Smooth muscle cell (in vitro differentiated cells): ENCODE results near the gene NKD1. TPM values are rescaled to one million over a fixed set of nuclear protein-coding genes. Genes with fewer than 3 reads are reported as not detected.

Experiments
- DNase-seq: peaks from one replicate; lab custom pipeline; 2025; ENCODE audit not compliant: unreplicated experiment; lab: John Stamatoyannopoulos, UW
- H2AFZ ChIP-seq: fragments of 200-600 bp; sonication (generic); 2 replicates; pipeline ENCODE4 v1.6.0; 2016; ENCODE audit warnings: antibody characterized with exemption, low read depth, mild to moderate bottlenecking
- H3F3A ChIP-seq: fragments of 200-600 bp; sonication (generic); 2 replicates; pipeline ENCODE4 v1.6.0; 2017; ENCODE audit warnings: antibody characterized with exemption, low read depth
- H3K27ac ChIP-seq: fragments of 200-600 bp; sonication (generic); 2 replicates; pipeline ENCODE4 v1.5.1; 2016; ENCODE audit warnings: low read depth, mild to moderate bottlenecking
- H3K27me3 ChIP-seq: fragments of 200-600 bp; sonication (generic); 2 replicates; pipeline ENCODE4 v1.6.1; 2016; ENCODE audit warnings: low read depth, mild to moderate bottlenecking
- H3K36me3 ChIP-seq: fragments of 200-600 bp; sonication (generic); 2 replicates; pipeline ENCODE4 v1.5.1; 2016; ENCODE audit warnings: low read depth
- H3K4me1 ChIP-seq: fragments of 200-600 bp; sonication (generic); 2 replicates; pipeline ENCODE4 v1.5.1; 2016; ENCODE audit warnings: low read depth
- H3K4me2 ChIP-seq: fragments of 200-600 bp; sonication (generic); 2 replicates; pipeline ENCODE4 v1.6.0; 2016; ENCODE audit warnings: mild to moderate bottlenecking
- H3K4me3 ChIP-seq: fragments of 200-600 bp; sonication (generic); 2 replicates; pipeline ENCODE4 v1.5.1; 2016; ENCODE audit warnings: mild to moderate bottlenecking
- H3K79me2 ChIP-seq: fragments of 200-600 bp; sonication (generic); 2 replicates; pipeline ENCODE4 v1.6.0; 2016; ENCODE audit warnings: low read depth, mild to moderate bottlenecking
- H3K9ac ChIP-seq: fragments of 200-600 bp; sonication (generic); 2 replicates; pipeline ENCODE4 v1.6.0; 2016; ENCODE audit warnings: low read depth
- H3K9me3 ChIP-seq: fragments of 200-600 bp; sonication (generic); replicated peaks from 2 replicates; pipeline ENCODE4 v1.5.1; 2016; ENCODE audit warnings: low read depth
- H4K20me1 ChIP-seq: fragments of 200-600 bp; sonication (generic); 2 replicates; pipeline ENCODE4 v1.6.0; 2016; ENCODE audit warnings: low read depth
- CTCF ChIP-seq: fragments of 200-600 bp; sonication (generic); IDR thresholded peaks from 2 replicates; pipeline ENCODE4 v1.5.1; 2017; ENCODE audit warnings: borderline replicate concordance, mild to moderate bottlenecking, antibody characterized with exemption; ENCODE audit not compliant: insufficient read depth, poor library complexity, severe bottlenecking
- WGBS: methylation state at CpG from one replicate; pipeline ENCODE4 v1.1.7; 2016; ENCODE audit warnings: low lambda C conversion rate; 5-methylcytosine and 5-hydroxymethylcytosine counted together
- polyA plus RNA-seq: library from polyadenylated mRNA; unstranded; fragments of >200 nt; fragmentation: Nextera tagmentation; extraction: Ambion mirVana; gene quantifications from 2 replicates; pipeline ENCODE4 v1.2.1, GENCODE V29; 2016
- total RNA-seq: library from RNA; depleted of rRNA; stranded (reverse); fragments of >200 nt; gene quantifications from 2 replicates; pipeline ENCODE4 v1.2.3, GENCODE V29; 2014

The NKD1 gene
- total and polyA plus RNA-seq, 2 experiments from 2014 or later, result 4.5 to 18.8 TPM

DNA sequence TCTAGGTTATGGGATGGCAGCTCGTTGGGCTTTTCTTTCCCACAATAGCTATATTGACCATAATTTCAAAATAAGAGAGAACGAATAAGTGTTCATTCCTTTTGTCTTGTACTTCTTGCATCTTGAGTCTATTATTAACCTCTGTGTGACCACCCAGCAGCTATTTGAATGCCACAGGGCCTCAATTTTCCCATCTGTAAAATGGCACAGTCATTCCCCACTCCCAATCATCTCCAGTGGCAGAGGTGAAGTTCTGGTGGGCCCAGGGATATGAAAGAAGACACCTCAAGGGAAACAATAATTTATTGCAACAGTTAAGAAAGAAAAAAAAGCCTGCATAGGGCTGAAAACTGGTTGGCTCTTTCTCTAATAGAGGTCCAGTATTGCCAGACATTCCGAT lies 28.6 kb upstream of the NKD1 start:
- H2AFZ ChIP-seq, result no peak overlapping the region
- H3K9me3 ChIP-seq, result peaks cover 8% of the 10 kb centered on the region
- no peak overlapping the region for H3K4me3 ChIP-seq
- no peaks in the 10 kb centered on the region for H3K36me3 ChIP-seq
- no peak for TF ChIP-seq CTCF
- H3K4me2 ChIP-seq, result no peak overlapping the region
- H3K4me1 ChIP-seq, result no peaks in the 10 kb centered on the region
- H3K27me3 ChIP-seq, result no peaks in the 10 kb centered on the region
- H4K20me1 ChIP-seq, result no peaks in the 10 kb centered on the region
- 92% methylated on average over 3 of the region's 3 CpGs for WGBS
- no peaks in the 10 kb centered on the region for H3K79me2 ChIP-seq
- DNase-seq, result no peak
- no peaks in the 10 kb centered on the region for H3F3A ChIP-seq
- no peak overlapping the region for H3K9ac ChIP-seq
- H3K27ac ChIP-seq, result no peak overlapping the region

GRCh38 chr16:50520451-50521245 lies 27.5 kb upstream of the NKD1 start:
- no peak overlapping the region for H3K27ac ChIP-seq
- no peak overlapping the region for H3K4me3 ChIP-seq
- H4K20me1 ChIP-seq, result no peaks in the 10 kb centered on the region
- H3K27me3 ChIP-seq, result no peaks in the 10 kb centered on the region
- no peaks in the 10 kb centered on the region for H3K79me2 ChIP-seq
- no peaks in the 10 kb centered on the region for H3K36me3 ChIP-seq
- no peak for TF ChIP-seq CTCF
- no peak overlapping the region for H3K4me2 ChIP-seq
- H3K9ac ChIP-seq, result no peak overlapping the region
- DNase-seq, result no peak
- peaks cover 8% of the 10 kb centered on the region for H3K9me3 ChIP-seq
- no peaks in the 10 kb centered on the region for H3K4me1 ChIP-seq
- peak overlapping the region; percentile 73 for H2AFZ ChIP-seq
- H3F3A ChIP-seq, result no peaks in the 10 kb centered on the region
- 17% methylated on average over 6 of the region's 6 CpGs for WGBS

GRCh38 chr16:50521246-50521900 lies 26.8 kb upstream of the NKD1 start:
- H2AFZ ChIP-seq, result peak overlapping the region; percentile 73
- no peak overlapping the region for H3K27ac ChIP-seq
- no peak overlapping the region for H3K4me2 ChIP-seq
- no peaks in the 10 kb centered on the region for H3K4me1 ChIP-seq
- no peak overlapping the region for H3K9ac ChIP-seq
- H3K9me3 ChIP-seq, result peaks cover 7% of the 10 kb centered on the region
- no peak for DNase-seq
- H3F3A ChIP-seq, result no peaks in the 10 kb centered on the region
- WGBS, result 87% methylated on average over 9 of the region's 9 CpGs
- H3K27me3 ChIP-seq, result no peaks in the 10 kb centered on the region
- TF ChIP-seq CTCF, result no peak
- H4K20me1 ChIP-seq, result no peaks in the 10 kb centered on the region
- H3K4me3 ChIP-seq, result no peak overlapping the region
- H3K36me3 ChIP-seq, result no peaks in the 10 kb centered on the region
- no peaks in the 10 kb centered on the region for H3K79me2 ChIP-seq
